Fibroblast of lung (primary cell): ENCODE data around the gene ABCG2. TPM values are rescaled to one million over a fixed set of nuclear protein-coding genes. Genes with fewer than 3 reads are reported as not detected.

Experiments
- DNase-seq, 2 donors: peaks; one replicate each; pipeline versions ENCODE4 v3.0.0 to v3.0.0-alpha.2; 2010; ENCODE audit warnings: low read depth in 2 of 2
- H2AFZ ChIP-seq: 2 replicates; pipeline ENCODE4 v1.5.1; 2012; ENCODE audit warnings: low read length, control low read depth, inconsistent platforms
- H3K27ac ChIP-seq: 2 replicates; pipeline ENCODE4 v1.5.1; 2011; ENCODE audit warnings: low read length, control low read depth; ENCODE audit not compliant: insufficient read depth
- H3K27me3 ChIP-seq: 2 replicates; pipeline ENCODE4 v1.5.1; 2011; ENCODE audit warnings: mild to moderate bottlenecking, low read length; ENCODE audit not compliant: control insufficient read depth, insufficient read depth
- H3K36me3 ChIP-seq: 2 replicates; pipeline ENCODE4 v1.5.1; 2011; ENCODE audit warnings: low read length; ENCODE audit not compliant: control insufficient read depth, insufficient read depth
- H3K4me1 ChIP-seq: 2 replicates; pipeline ENCODE4 v1.5.1; 2011; ENCODE audit warnings: low read length; ENCODE audit not compliant: control insufficient read depth, insufficient read depth; ENCODE audit errors: extremely low read depth
- H3K4me2 ChIP-seq: 2 replicates; pipeline ENCODE4 v1.5.1; 2011; ENCODE audit warnings: low read length, control low read depth; ENCODE audit not compliant: insufficient read depth; ENCODE audit errors: extremely low read depth
- H3K4me3 ChIP-seq, 4 experiments: fragments of 200-600 bp in 1 of 4; sonication (generic) in 1 of 4; replicated peaks in 1 of 4; 2 replicates each; pipeline ENCODE4 v1.5.1; 2011 to 2016; ENCODE audit warnings: low read length in 4 of 4, low read depth in 3 of 4, mild to moderate bottlenecking in 3 of 4, control low read depth in 2 of 4, inconsistent platforms in 1 of 4, mixed read lengths in 1 of 4; ENCODE audit not compliant: insufficient read depth in 1 of 4; ENCODE audit errors: control extremely low read depth in 1 of 4
- H3K79me2 ChIP-seq: 2 replicates; pipeline ENCODE4 v1.5.1; 2012; ENCODE audit warnings: mild to moderate bottlenecking, low read length, inconsistent platforms; ENCODE audit not compliant: control insufficient read depth, insufficient read depth
- H3K9ac ChIP-seq: 2 replicates; pipeline ENCODE4 v1.5.1; 2011; ENCODE audit warnings: mild to moderate bottlenecking, low read length, control low read depth; ENCODE audit not compliant: insufficient read depth
- H3K9me3 ChIP-seq: 2 replicates; pipeline ENCODE4 v1.5.1; 2012; ENCODE audit warnings: low read depth, low read length; ENCODE audit not compliant: control insufficient read depth, insufficient read depth
- H4K20me1 ChIP-seq: 2 replicates; pipeline ENCODE4 v1.5.1; 2011; ENCODE audit warnings: low read length; ENCODE audit not compliant: control insufficient read depth, insufficient read depth; ENCODE audit errors: extremely low read depth
- EZH2 ChIP-seq: IDR thresholded peaks from 2 replicates; pipeline ENCODE4 v1.5.1; 2012; ENCODE audit warnings: low read length, control low read depth, mild to moderate bottlenecking; ENCODE audit errors: missing control alignments
- polyA plus RNA-seq, 2 donors: library from polyadenylated mRNA; depleted of rRNA in 1 of 2; stranded (reverse) in 1 of 2; unstranded in 1 of 2; fragments of >200 nt; gene quantifications; 2 replicates each; pipeline ENCODE4 v1.2.1, GENCODE V29; 2011 to 2012; ENCODE audit warnings: missing spikeins in 1 of 2
- total RNA-seq: library from RNA; depleted of rRNA; stranded (reverse); fragments of >200 nt; gene quantifications from 2 replicates; pipeline ENCODE4 v1.2.1, GENCODE V29; 2014
- TF ChIP-seq, protein P1 (sequence below), 2 donors: IDR thresholded peaks in 1 of 2; conservative IDR thresholded peaks in 1 of 2; 1 replicate in 1 of 2; 2 replicates in 1 of 2; pipeline ENCODE4 v1.5.1; 2011 to 2012; ENCODE audit warnings: low read length in 2 of 2, control low read depth in 1 of 2, inconsistent platforms in 1 of 2, low read depth in 1 of 2, mild to moderate bottlenecking in 1 of 2

The ABCG2 gene
- total and polyA plus RNA-seq, 2 donors (not counting 1 experiment from before 2014, with no cell fraction given) = 1.3 to 5.5 TPM

DNA sequence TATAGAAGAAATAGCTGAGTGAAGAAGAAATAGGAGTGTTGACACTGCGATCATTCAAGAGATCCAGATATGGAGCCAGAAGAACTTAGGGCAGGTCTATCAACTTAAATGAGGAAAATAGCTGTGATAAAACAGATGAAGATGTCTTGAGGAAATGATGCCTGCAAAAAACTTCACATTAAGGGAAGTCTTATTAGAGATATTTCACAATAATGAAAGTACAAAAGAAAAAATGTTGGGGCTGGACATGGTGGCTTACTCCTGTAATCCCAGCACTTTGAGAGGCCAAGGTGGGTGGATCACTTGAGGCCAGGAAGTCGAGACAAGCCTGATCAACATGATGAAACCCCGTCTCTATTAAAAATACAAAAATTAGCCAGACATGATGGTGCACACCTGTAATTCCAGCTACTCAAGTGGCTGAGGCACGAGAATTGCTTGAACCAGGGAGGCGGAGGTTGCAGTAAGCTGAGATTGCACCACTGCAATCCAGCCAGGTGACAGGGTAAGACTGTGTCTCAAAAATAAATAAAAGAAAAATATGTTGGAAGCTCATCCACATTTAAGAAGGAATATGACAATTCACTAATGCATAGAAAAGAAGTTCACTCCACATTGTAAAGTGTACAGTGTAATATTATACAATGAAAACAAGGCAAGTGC lies 94.7 kb downstream of the ABCG2 start:
- Histone ChIP-seq H3K27me3 (no peaks in the 10 kb centered on the region), H3K4me3 (no peak overlapping the region), H3K4me1 (no peaks in the 10 kb centered on the region), H3K9ac (no peak overlapping the region), H4K20me1 (no peaks in the 10 kb centered on the region), H3K4me2 (no peak overlapping the region), H3K36me3 (peaks cover 11% of the 10 kb centered on the region), H3K27ac (no peak overlapping the region), H3K79me2 (no peaks in the 10 kb centered on the region), H2AFZ (no peak overlapping the region), H3K9me3 (no peaks in the 10 kb centered on the region)
- DNase-seq = no peak
- TF ChIP-seq, protein P1, sequence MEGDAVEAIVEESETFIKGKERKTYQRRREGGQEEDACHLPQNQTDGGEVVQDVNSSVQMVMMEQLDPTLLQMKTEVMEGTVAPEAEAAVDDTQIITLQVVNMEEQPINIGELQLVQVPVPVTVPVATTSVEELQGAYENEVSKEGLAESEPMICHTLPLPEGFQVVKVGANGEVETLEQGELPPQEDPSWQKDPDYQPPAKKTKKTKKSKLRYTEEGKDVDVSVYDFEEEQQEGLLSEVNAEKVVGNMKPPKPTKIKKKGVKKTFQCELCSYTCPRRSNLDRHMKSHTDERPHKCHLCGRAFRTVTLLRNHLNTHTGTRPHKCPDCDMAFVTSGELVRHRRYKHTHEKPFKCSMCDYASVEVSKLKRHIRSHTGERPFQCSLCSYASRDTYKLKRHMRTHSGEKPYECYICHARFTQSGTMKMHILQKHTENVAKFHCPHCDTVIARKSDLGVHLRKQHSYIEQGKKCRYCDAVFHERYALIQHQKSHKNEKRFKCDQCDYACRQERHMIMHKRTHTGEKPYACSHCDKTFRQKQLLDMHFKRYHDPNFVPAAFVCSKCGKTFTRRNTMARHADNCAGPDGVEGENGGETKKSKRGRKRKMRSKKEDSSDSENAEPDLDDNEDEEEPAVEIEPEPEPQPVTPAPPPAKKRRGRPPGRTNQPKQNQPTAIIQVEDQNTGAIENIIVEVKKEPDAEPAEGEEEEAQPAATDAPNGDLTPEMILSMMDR (conservative IDR thresholded peaks at IDR 0.05 in 1 of 2, IDR thresholded peaks at IDR 0.05 in 1 of 2; ENCODE audit: low read depth in 1 of 2, low read length in 2 of 2) = no peak
- no peak for TF ChIP-seq EZH2

DNA sequence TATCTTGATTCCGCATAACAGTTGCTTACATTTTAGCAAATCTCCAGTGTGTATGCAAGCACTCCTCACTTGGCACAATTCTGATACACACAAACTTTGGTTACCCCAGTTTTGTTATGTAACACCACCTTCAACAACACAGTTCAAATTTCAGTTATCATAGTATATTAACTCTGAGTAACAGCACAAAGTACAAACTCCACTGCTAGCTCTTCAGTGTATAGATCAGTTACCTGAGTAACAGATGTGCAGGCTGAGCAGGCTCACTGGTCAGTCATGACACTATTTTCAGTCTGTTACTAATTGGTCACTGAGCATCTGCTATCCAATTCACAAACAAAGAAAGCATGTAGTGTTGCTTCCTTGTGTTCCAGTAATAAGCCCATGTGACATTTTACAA lies 95.6 kb downstream of the ABCG2 start:
- H3K27me3 ChIP-seq = no peaks in the 10 kb centered on the region
- peaks cover 11% of the 10 kb centered on the region for H3K36me3 ChIP-seq
- H3K79me2 ChIP-seq = no peaks in the 10 kb centered on the region
- no peak overlapping the region for H3K9ac ChIP-seq
- no peak for DNase-seq
- no peak for TF ChIP-seq EZH2
- H3K9me3 ChIP-seq = no peaks in the 10 kb centered on the region
- H3K4me2 ChIP-seq = no peak overlapping the region
- no peak overlapping the region for H3K4me3 ChIP-seq
- no peaks in the 10 kb centered on the region for H3K4me1 ChIP-seq
- H2AFZ ChIP-seq = no peak overlapping the region
- H3K27ac ChIP-seq = no peak overlapping the region
- no peaks in the 10 kb centered on the region for H4K20me1 ChIP-seq

DNA sequence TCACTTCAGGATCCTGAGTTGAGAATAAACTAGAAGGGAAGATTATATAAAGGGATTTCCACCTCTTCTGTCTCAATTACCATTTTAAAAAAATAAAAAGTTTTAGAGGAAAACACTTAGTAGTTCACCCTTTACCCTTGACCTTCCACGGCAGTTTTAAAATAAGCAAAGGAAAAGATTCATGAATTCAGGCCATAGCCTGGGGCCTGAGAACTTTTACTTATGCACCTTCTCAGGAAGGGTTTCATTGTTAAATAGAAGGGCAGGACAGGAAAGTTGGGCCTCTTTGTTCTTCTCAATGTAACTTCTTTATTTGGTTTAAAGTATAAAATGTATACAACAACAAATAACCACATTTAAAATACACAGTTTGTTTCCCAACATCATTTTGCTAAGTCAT lies 96.1 kb downstream of the ABCG2 start:
- H3K79me2 ChIP-seq = no peaks in the 10 kb centered on the region
- H3K4me2 ChIP-seq = no peak overlapping the region
- TF ChIP-seq, protein P1 (conservative IDR thresholded peaks at IDR 0.05 in 1 of 2, IDR thresholded peaks at IDR 0.05 in 1 of 2; ENCODE audit: low read depth in 1 of 2, low read length in 2 of 2) = no peak
- no peak for TF ChIP-seq EZH2
- no peaks in the 10 kb centered on the region for H4K20me1 ChIP-seq
- DNase-seq = no peak
- no peak overlapping the region for H2AFZ ChIP-seq
- no peak overlapping the region for H3K9ac ChIP-seq
- no peaks in the 10 kb centered on the region for H3K9me3 ChIP-seq
- no peaks in the 10 kb centered on the region for H3K4me1 ChIP-seq
- no peaks in the 10 kb centered on the region for H3K27me3 ChIP-seq
- H3K36me3 ChIP-seq = peaks cover 7% of the 10 kb centered on the region
- H3K27ac ChIP-seq = no peak overlapping the region
- H3K4me3 ChIP-seq = no peak overlapping the region
